Lung microvascular endothelial cell (primary cell): ENCODE results near the gene PCDHGA11. TPM values are rescaled to one million over a fixed set of nuclear protein-coding genes. Genes with fewer than 3 reads are reported as not detected.
"Not testable (repeated sequence)": the region's sequence is repeated elsewhere in the genome, so short reads cannot be mapped to it uniquely, and the experiment has no call there.

ENCODE experiments used
- DNase-seq, 2 donors: peaks; one replicate each; pipeline versions ENCODE4 v3.0.0 to v3.0.0-alpha.2; 2010; ENCODE audit warnings: low read depth in 2 of 2
- total RNA-seq: library from RNA; depleted of rRNA; stranded (reverse); fragments of >200 nt; gene quantifications from 2 replicates; pipeline ENCODE4 v1.2.1, GENCODE V29; 2014

Gene PCDHGA11
- total RNA-seq, 1 donor from 2014 or later: 4.4 TPM

DNA sequence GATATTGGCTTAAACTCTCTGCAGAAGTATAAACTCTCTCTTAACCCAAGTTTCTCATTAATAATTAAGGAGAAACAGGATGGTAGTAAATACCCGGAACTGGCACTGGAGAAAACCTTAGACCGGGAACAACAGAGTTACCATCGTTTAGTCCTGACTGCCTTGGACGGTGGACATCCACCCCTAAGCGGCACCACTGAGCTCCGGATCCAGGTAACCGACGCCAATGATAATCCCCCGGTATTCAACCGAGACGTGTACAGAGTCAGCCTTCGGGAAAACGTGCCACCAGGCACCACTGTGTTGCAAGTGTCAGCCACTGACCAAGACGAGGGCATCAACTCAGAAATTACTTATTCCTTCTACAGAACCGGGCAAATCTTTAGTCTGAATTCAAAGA, 22.2 kb upstream of the PCDHGA11 start:
- DNase-seq: no peak

GRCh38 chr5:141399555-141400258, 21.1 kb upstream of the PCDHGA11 start:
- DNase-seq: no peak

DNA sequence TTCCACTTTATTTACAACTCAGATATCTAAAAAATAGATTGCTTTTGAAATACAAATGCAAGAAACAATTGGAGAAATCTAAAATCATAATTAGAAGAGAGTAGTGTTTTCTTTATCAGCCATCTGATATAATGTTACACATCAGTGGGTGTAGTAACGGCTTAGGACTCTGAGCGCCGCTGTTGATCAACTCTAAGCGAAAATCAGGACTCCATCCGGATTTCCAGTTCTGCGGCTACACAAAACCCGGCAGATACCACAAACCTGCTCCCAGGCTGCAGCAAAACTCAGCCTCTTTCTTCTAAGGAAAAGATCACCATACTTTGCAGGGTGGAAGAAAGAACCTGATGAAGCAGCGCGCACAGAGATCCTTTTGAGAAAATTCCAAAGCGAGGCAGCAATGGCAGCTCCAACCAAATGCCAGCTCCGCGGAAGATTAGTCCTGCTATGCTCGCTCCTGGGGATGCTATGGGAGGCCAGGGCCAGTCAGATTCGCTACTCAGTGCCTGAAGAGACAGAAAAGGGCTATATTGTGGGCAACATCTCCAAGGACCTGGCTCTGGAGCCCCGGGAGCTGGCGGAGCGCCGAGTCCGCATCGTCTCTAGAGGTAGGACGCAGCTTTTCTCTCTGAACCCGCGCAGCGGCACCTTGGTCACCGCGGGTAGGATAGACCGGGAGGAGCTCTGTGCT, 18.2 kb upstream of the PCDHGA11 start, which contains the start of gene PCDHGA9:
TSS of gene PCDHGA9 (plus strand) at position 226 of the 691 bp plus-strand sequence. CDS start at position 401, 175 bp downstream.
- peak; percentile 35 to 45 for DNase-seq

DNA sequence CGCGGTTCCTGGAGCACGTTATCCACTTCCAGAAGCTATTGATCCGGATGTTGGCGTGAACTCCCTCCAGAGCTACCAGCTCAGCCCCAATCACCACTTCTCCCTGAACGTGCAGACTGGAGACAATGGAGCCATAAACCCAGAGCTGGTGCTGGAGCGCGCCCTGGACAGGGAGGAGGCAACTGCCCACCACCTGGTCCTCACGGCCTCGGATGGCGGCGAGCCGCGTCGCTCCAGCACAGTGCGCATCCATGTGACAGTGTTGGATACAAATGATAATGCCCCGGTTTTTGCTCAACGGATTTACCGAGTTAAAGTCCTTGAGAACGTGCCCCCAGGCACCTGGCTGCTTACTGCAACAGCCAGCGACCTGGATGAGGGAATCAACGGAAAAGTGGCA, 17.5 kb upstream of the PCDHGA11 start:
- no peak for DNase-seq

GRCh38 chr5:141407790-141408505, 12.9 kb upstream of the PCDHGA11 start, which contains the start of gene PCDHGB6:
PCDHGB6 (plus strand) TSS chr5:141408021; CDS start chr5:141408203, 182 bp downstream.
- DNase-seq: peak; percentile 50 to 67

DNA sequence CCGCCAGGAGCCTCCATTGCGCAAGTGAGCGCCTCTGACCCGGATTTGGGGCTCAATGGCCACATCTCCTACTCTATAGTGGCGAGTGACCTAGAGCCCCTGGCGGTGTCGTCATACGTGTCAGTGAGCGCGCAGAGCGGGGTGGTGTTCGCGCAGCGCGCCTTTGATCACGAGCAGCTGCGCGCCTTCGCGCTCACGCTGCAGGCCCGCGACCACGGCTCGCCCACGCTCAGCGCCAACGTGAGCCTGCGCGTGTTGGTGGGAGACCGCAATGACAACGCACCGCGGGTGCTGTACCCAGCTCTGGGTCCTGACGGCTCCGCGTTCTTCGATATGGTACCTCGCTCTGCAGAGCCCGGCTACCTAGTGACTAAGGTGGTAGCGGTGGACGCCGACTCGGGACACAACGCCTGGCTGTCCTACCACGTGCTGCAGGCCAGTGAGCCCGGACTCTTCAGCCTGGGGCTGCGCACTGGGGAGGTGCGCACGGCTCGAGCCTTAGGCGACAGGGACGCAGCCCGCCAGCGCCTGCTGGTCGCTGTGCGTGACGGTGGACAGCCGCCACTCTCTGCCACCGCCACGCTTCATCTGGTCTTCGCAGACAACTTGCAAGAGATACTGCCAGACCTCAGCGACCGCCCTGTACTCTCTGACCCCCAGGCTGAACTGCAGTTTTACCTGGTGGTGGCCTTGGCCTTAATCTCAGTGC, 11.1 kb upstream of the PCDHGA11 start:
- no peak for DNase-seq

- no peak for DNase-seq
Measured at GRCh38 chr5:141411575-141411974, 9.3 kb upstream of the PCDHGA11 start.

DNA sequence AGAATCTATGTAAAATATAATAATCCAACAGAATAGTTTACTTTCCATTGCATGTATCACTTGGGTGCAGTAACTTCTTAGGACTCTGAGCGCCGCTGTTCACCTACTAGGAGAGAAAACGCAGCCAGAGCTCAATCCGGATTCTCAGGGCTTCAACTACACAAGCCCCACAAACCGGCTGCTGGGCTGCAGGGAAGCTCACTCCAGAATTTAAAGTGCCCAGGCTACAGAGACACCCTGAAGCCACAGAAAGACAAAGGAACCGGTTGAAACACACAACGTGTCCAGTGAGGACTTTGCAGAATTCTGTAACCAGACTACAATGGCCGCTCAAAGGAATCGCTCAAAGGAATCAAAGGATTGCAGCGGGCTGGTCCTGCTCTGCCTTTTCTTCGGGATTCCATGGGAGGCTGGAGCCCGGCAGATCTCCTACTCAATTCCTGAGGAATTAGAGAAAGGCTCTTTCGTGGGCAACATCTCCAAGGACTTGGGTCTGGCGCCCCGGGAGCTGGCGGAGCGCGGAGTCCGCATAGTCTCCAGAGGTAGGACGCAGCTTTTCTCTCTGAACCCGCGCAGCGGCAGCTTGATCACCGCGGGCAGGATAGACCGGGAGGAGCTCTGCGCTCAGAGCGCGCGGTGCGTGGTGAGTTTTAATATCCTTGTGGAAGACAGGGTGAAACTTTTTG, 7.9 kb upstream of the PCDHGA11 start, which contains the start of gene PCDHGA10:
TSS of gene PCDHGA10 (plus strand) at position 134 of the 686 bp plus-strand sequence. CDS start at position 323, 189 bp downstream.
- DNase-seq: peak; percentile 78 to 79

- DNase-seq: no peak
Measured at GRCh38 chr5:141413540-141414069, 7.2 kb upstream of the PCDHGA11 start.

GRCh38 chr5:141414548-141415274, 6.1 kb upstream of the PCDHGA11 start:
- DNase-seq: not testable (repeated sequence)

DNA sequence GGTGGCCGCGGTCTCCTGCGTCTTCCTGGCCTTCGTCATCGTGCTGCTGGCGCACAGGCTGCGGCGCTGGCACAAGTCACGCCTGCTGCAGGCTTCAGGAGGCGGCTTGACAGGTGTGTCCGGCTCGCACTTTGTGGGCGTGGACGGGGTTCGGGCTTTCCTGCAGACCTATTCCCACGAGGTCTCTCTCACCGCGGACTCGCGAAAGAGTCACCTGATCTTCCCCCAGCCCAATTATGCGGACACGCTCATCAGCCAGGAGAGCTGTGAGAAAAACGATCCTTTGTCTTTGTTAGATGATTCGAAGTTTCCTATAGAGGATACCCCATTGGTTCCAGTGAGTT, 5.6 kb upstream of the PCDHGA11 start:
- DNase-seq: not testable (repeated sequence)

- peak; percentile 85 to 89 for DNase-seq
Measured at GRCh38 chr5:141417494-141418172, 3.2 kb upstream of the PCDHGA11 start, which contains the start of gene PCDHGB7. PCDHGB7 (plus strand) TSS chr5:141417677; CDS start chr5:141417860, 183 bp downstream.

DNA sequence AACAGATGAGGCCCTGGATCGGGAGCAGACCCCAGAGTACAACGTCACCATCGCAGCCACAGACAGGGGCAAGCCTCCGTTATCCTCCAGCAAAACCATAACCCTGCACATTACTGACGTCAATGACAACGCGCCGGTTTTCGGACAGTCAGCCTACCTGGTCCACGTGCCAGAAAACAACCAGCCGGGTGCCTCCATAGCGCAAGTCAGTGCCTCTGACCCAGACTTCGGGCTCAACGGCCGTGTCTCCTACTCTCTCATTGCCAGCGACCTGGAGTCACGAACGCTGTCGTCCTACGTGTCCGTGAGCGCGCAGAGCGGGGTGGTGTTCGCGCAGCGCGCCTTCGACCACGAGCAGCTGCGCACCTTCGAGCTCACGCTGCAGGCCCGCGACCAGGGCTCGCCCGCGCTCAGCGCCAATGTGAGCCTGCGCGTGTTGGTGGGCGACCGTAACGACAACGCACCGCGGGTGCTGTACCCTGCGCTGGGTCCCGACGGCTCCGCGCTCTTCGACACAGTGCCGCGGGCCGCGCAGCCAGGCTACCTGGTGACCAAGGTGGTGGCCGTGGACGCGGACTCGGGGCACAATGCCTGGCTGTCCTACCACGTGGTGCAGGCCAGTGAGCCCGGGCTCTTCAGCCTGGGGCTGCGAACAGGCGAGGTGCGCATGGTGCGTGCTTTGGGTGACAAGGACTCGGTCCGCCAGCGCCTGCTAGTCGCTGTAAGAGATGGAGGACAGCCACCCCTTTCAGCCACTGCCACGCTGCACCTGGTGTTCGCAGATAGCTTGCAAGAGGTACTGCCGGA, 1.6 kb upstream of the PCDHGA11 start:
- DNase-seq: no peak

DNA sequence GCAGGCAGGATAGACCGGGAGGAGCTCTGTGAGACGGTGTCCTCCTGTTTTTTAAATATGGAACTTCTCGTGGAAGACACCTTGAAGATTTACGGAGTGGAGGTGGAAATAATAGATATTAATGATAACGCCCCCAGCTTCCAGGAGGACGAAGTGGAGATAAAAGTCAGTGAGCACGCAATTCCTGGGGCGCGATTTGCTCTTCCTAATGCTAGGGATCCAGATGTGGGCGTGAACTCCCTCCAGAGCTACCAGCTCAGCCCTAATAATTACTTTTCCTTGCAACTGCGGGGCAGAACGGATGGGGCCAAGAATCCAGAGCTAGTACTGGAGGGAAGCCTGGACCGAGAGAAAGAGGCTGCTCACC, 621 bp downstream of the PCDHGA11 start:
- DNase-seq: no peak

DNA sequence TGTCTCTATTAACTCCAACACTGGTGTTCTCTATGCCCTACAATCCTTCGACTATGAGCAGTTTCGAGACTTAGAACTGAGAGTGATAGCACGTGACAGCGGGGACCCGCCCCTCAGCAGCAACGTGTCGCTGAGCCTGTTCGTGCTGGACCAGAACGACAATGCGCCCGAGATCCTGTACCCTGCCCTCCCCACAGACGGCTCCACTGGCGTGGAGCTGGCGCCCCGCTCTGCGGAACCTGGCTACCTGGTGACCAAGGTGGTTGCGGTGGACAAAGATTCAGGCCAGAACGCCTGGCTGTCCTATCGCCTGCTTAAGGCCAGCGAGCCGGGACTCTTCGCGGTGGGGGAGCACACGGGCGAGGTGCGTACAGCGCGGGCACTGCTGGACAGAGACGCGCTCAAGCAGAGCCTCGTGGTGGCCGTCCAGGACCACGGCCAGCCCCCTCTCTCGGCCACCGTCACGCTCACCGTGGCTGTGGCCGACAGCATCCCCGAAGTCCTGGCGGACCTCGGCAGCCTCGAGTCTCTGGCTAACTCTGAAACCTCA, 2.0 kb downstream of the PCDHGA11 start:
- DNase-seq: no peak

- no peak for DNase-seq
Measured at GRCh38 chr5:141427783-141428426, 7.1 kb downstream of the PCDHGA11 start.

DNA sequence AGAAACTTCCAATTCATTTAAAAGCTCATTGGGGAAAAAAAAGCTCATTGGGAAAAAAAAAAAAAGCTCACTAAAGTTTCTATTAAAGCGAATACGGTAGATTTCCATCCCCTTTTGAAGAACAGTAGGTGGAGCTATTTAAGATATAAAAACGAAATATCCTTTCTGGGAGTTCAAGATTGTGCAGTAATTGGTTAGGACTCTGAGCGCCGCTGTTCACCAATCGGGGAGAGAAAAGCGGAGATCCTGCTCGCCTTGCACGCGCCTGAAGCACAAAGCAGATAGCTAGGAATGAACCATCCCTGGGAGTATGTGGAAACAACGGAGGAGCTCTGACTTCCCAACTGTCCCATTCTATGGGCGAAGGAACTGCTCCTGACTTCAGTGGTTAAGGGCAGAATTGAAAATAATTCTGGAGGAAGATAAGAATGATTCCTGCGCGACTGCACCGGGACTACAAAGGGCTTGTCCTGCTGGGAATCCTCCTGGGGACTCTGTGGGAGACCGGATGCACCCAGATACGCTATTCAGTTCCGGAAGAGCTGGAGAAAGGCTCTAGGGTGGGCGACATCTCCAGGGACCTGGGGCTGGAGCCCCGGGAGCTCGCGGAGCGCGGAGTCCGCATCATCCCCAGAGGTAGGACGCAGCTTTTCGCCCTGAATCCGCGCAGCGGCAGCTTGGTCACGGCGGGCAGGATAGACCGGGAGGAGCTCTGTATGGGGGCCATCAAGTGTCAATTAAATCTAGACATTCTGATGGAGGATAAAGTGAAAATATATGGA, 9.7 kb downstream of the PCDHGA11 start, which contains the start of gene PCDHGA12:
TSS of gene PCDHGA12 (plus strand) at position 176 of the 782 bp plus-strand sequence. CDS start at position 429, 253 bp downstream.
- DNase-seq: peak; percentile 77 to 87
